HG03565 (cell line): ENCODE results near the gene CRABP1.
A peak's percentile ranks its signal among the peaks of the same experiment; 100 is the strongest.

Source experiments
- ATAC-seq: cut with Tn5 transposase; IDR thresholded peaks from one replicate; pipeline ENCODE4 v1.9.1; 2021; ENCODE audit warnings: mild to moderate bottlenecking, moderate library complexity; ENCODE audit not compliant: unreplicated experiment

Gene CRABP1

DNA sequence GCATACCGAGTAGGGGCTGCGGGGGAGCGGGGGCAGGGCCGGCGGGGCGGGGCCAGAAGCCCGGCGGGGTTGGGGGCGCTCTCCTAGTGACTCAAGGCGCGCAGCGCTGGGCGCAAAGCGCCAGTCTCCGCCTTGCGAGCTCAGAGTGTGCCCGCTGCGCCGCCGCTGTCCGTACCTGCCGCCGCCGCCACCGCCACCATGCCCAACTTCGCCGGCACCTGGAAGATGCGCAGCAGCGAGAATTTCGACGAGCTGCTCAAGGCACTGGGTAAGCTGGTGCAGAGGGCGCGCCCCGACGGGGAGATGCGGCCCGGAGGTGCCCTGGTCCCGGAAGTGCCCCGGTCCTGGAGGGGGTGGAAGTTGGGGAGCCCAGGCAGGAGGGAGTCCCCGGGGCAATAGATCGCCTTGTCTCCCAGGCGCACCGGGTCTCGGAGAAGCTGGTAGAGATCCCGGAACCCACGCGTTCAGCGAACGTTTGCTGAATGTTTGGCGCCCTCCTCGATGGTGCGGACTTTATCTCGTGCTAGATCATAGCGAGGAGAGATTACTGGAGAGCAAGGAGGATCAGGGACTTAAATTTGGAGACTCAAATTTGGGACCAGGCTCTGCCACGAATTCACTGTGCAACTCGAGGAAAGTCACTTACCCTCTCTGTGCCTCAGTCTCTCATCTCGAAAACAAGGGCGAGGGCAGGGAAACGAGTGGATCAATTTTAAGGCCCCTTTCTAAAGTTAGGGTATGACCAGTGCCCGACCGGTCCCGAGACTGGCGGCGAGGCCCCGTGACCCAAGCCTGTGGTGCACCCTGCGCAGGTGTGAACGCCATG lies at the start of gene CRABP1:
Gene CRABP1, plus strand, starts transcription at position 123 of the 826 bp plus-strand sequence. Its CDS starts 76 bp downstream, at position 199.
- no peak for ATAC-seq

DNA sequence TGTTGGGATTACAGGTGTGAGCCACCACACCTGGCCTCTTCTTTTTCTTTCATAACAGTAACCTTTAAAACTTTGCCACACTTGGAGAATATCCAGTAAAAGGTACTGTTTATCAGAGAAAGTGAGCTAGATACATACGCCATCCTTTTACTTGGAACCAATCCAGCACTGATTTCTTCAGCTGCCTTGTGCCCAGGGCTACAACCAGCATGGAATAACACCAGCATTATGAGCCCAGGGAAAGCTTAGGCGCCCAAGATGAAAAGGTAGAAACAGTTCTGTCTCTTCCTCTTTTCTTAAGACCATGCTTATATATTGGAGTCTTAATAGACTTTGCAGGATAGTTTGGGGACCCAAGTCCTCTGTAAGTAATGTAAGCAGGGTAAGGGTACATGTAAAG lies 49.1 kb upstream of the CRABP1 start:
- no peak for ATAC-seq

DNA sequence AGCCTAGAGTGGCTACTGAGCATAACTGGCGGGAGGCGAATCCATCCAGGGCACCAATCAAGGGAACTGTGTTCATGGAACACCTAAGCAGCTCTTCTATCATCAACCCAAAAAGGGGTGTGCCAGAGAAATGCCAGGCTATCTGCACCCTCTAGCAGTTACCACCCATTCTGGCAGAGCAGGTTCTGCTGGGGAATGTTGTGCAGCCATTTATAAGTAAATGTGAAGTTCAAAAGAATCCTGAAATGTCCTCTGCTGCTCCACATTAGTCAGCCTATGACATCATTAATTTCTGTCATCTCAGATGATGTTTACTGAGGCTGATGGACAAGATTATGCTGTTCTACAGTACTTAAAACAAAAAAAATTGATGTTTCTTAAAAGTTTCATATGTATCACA lies 48.5 kb upstream of the CRABP1 start:
- no peak for ATAC-seq

DNA sequence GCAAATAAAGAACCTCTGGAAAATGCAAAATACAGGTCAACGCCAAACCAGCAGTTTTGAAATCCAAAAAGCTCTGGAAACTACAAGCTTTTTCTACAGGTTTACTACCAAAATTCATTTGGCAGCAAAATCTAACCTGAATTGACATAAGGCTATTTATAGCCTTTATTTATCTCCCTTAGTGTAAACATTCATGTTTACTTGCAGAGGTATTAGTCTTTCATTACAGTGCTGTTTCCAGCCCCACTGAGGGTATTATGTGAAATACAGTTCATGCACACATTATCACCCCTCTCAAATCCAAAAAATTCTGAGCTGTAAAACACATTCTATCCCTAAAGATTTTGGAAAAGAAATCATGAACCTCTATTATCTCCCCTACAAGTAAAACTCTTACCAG lies 47.9 kb upstream of the CRABP1 start:
- ATAC-seq: no peak

DNA sequence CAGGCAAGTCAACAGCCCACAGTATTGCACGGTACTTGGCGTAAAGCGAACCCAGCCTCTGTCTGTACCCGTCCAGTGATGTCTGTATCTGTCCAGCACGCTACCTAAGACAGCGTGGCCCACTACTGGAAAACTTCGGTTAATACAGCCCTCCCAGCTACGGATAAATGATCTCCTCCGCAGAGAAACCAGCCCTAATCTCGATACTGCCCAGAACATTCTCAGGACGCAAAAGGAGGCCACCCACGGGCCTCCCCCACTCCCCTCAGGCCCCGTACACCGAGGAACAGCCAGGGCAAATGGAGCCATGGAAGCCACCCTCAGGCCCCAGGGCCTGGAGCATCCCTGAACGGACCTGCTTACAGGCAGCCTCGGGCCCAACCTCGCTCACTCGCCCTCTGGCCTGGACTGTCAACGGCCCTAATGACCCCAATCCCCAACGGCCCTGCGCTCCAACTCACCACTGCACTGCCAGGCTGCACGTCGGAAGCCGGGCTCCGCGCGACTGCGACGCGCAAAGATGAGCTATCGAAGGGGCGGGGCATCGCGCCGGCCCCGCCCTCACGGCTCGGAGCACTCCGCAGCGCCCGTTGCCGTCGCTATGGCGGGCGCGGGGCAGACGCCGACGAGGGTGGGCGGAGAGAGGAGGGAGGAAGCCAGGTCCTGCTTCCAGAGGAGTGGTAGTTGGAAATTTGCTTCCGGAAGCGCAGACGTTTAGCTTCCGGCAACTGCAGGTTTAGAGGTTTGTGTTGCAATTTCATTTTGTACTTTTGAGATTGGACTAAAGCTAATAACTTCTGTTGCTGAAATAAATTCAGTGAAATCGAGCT lies 40.8 kb upstream of the CRABP1 start, which contains the start of gene SKIC8:
Gene SKIC8, minus strand, starts transcription at position 509 of the 830 bp plus-strand sequence. CDS start 3,923 bp downstream, outside the sequence.
- ATAC-seq: peak; percentile 62

DNA sequence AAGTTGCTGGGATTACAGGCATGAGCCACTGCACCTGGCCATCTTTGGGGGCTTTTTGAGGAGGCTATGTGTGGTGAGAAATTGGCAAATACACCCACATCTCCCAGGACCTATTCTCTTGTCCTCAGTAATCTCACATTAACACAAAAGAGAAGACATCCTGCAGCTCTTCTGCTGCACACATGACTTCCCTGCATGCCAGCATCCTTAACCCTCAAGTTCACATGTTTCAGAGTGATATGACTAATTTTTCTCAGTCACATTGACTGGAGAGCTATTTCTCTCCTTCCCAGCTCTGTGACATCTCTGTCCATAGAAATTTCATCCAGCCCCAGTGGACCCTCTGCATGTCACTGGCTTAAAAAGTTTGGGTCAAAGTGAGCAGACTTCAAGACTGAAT lies 38.8 kb upstream of the CRABP1 start:
- ATAC-seq: no peak

DNA sequence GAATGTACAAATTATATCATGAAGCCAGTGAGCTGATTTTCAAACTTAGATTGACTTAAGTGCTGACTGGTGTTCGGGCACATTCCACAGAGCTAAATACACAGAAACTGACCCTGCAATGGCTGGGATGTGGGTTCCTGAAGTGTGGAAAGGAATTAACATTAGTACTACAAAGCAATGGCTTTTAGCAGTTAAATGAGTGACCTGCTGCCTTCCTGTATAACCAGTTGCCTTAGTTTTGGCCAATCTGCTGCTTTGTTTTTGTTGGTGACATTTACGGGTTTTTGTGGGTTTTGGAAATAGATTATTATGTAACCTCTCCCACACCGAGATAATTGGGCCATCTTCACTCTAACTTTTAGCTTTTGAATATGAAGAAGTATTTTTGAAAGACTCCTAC lies 38.3 kb upstream of the CRABP1 start:
- ATAC-seq: no peak

DNA sequence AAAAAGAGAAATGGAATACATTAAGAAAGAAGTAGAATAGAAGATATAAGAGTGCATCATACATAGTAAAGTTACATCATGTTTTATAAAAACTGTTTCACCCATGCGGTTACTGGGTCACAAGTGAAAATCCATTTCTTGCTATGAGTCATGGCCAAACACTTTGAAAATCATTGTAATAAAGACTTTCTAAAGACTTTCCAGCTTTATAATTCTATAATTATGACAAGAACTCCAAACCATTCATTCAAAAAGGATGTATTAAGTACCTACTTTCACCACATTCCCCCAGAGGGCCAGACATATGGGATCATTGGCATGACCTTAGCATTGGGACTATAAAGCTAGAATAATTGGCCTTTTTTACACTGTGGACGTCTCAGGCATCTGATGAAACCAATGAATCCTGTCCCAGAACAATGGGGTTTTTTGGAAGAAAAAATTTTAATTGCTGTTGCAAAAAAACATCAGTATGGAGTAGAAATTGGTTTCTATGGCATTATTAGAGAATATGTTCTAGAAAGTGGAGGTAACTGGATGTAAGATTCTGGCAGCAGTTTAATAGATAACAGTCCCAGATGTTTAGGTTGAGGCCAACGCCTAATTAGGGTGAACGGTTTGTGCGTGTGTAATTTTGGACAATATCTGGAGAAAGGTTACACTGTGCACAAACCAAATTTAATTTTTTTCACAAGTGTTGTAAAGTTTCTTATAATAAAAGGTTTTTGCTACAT lies 37.4 kb upstream of the CRABP1 start:
- ATAC-seq: no peak

DNA sequence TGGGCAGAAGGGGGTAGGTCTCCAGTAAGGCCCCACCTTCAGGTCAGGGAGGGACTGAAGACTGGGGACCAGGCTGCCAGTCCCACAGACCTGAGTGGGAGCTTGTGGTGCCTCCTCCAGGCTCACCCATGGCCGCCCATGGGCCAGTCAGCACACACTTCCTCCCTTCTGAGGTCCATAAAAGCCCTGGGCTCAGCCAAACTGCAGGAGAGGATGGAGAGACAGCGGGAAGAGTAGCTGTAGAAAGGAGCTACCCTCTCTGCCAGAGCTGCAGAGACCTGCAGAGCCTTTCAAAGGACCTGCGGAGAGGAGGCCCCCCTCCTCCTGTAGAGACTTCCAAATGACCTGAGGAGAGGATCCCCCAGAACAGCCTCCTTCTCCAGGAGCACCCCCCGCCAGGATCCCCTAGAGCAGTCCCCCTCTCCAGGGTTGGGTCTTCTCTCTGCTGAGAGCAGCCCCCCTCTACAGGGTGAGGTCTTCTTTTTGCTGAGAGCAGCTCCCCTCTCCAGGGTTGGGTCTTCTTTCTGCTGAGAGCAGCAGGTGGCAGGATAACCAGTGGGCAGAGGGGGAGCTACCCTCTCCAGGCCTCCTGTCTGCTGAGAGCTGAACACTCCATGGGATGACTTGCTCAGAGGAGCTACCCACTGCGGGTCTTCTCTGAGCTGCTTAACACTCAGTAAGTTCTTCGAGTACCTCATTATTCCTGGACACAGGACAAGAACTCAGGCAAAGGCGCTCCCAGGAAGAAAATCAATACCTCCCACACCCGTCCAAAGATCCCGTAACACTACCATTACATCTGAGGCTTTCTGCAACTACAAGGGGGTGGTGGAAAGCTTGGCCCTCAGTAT lies 35.7 kb upstream of the CRABP1 start:
- ATAC-seq: no peak

DNA sequence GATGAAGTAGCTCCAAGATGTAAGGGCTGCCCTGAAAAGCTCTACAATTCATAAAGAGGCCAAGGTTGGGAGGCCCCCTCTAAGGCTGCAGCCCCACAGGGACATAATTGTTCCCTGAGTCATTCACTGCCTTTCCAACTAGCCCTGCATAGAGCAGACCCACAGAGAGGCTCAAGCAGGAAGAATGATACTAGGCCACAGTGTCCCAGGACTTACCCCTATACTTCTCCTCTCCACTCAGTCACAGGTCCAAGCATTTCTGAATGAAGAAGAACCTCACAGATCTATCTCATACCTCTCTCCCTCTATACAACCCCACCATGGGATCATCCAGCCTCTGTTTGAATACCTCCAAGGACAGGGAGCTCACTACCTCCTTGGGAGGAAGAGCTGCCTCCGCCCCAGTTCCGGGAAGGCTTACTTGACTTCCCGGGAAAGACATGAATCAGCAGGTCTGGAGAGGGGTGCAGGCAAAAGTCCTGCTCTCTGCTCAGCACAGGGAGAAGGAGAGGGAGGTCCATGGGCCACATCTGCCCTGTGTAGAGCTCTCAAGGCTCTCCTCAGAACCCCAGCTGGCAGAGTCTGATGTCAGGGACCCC lies 33.9 kb upstream of the CRABP1 start:
- ATAC-seq: no peak

DNA sequence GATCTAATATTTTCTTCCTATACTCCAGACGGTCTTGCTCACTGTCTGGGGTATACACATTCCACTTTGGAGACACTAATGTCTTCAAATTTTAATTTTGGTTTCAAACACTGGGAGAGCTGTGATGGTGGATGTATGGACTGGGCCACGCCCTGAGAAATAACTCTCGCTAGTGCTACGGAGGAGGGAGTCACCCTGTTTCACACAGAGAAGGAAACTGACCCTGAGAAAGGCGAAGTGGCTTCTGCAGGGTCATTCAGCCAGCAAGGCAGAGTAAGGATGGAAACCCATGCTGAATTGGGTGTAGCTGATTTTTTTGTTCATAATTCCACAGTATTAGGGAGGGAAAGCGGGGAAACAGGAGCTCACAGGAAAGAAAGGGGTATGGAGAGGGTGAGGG lies 32.2 kb upstream of the CRABP1 start:
- no peak for ATAC-seq

DNA sequence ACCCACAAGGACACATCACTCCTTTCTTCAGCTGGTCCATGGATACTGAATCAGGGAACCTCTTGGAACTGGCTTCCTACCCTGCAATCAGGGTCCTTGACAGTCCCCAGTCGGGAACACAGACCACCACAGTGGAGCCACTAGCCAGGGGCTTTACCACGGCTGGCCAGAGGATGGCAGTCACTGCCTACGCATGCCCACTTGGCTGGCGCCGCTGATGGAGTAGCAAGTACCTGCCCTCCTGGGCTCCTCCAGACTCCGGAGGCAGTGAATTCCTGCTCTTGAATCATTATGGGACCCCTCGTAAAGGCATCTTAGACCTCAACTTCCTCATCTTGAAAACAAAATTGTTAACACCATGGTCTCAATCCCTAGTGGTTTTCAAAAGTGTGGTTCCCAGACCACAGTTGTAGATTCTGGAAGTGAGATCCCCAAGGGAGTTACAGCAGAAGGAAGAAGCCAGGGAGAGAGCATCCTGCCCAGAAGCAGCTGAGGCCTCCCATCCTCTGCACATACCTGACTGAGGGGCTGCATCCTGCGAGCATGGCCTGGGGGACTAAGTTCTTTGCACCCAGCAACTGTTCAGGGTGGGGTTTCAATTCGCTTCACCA lies 31.6 kb upstream of the CRABP1 start:
- ATAC-seq: no peak

DNA sequence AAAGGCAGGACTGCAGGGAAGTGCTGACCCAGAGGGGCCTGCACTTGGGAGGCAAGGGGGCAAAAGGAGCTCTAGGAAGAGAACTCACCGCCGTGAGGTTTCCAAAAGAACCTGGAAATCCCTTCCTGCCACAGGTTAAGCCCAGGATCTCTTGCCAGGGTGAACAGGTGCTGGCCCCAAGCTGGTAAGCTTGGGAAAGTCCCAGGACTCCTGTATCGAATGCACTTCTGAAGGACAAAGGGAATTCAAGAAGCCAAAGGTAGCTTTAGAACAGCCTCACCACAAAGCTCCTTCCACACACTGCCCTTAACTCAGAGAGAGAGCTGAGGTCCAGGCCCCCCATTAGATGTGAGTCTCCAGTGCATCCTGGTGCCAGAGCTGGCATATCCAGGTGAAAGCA lies 28.9 kb upstream of the CRABP1 start:
- ATAC-seq: no peak

DNA sequence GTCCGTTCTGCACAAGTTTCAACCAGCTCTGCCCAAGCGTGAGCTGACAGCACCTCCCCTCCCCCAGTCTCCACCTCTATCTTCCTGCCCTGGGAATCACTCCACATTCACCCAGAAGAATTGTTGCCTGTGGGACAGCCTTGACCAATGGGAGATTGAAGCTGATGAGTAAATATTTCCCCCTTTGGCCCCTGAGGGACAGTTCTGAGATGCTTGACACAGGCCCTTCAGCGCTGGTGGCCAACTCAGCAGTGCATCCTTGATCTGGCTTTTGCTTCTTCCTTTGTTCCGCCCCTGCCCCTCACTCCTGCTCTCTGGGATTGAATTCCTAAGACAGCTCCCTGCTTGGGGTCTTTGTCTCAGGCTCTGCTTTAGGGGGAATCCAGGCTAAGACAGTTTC lies 27.6 kb upstream of the CRABP1 start:
- ATAC-seq: no peak

DNA sequence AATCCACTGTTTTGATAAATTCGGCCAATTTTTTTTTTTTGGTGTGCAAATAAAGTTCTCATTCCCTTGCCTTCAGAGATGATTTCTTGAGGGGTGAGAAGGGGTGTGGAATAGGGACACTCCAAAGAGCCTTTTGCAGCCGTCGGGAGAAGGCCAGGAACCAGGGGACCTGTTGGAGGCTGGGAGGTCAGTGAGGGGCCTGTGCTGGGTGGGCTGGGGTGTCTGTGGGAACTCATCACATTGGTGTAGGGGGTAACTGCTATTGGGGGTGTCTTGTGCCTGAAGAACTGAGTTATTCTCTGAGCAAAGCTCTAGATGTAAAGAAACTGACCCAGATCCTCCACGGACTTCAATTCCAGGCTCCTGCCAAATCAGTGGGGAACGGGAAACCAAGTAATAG lies 27.2 kb upstream of the CRABP1 start:
- no peak for ATAC-seq

DNA sequence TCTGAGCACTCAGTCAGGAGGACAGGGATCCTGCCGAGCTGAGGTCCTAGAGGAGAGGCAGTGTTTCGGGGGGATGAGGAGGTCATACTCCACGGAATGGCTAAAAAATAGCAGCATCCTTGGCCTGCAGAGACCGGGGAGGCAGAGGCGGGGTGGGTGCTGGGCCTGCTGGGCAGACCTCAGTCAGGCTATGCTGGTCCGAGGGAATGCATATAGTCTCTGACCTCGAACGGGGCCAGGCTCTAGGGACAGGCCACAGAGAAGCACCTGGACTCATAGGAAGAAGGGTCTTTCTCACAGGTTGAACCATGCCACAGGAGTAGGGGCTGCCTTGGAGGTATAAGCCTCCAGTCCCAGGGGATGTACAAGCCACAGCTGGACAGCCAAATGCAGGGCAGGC lies 26.8 kb upstream of the CRABP1 start:
- ATAC-seq: no peak

DNA sequence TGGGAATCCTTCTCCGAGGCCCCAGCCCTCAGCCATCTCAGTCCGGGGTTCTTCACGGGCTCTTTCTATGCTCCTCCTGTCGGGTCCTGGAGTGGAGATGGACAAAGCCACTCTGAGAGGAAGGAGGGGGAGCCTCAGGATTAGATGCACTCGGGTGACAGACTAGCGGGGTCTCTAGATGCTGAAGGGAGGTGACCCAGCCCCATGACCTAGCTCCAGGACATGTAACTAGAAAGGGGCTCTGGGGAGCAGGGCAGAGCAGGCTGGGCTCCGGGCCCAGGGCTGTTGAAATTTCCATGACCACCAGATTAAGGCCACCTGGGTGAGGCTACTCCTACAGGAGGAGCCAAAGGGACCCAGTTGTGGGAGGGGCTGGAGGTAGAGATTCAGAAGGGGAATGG lies 26.0 kb upstream of the CRABP1 start:
- ATAC-seq: no peak

DNA sequence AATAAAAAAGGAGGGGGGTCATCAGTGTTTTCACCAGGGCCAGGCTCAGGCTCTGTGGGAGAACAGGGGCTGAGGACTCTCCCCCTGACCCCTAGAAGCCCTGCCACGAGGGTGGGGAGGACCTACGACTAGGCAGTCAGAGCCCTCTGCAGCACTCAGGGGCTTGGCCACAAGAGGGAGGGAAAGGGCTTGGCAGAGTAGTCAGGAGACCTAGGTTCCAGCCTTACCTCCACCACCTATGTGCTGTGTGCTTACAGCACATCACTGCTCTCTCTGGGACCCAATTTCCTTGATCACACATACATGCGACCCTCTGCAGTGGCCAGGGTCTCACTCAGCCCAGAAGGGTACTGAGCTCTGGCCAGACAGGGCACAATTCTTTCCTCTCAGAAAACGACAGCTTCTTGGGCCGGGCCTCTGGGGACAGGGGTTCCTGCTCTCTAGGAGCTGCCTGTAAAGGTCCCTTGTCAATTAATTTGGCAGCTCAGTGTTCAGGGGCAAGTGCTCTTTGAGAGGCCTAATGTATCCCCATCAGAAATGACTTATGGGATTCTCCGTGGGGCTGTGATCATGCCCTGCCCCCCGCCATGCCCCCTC lies 24.4 kb upstream of the CRABP1 start:
- no peak for ATAC-seq
